Fibroblast of skin of left biceps (primary cell): Measurements from ENCODE around the gene CTDNEP1.

Source experiments
- DNase-seq, 2 experiments: peaks; one replicate each; pipeline ENCODE4 v3.0.0-alpha.2; 2013; ENCODE audit warnings: low read depth in 2 of 2

CTDNEP1 gene

DNA sequence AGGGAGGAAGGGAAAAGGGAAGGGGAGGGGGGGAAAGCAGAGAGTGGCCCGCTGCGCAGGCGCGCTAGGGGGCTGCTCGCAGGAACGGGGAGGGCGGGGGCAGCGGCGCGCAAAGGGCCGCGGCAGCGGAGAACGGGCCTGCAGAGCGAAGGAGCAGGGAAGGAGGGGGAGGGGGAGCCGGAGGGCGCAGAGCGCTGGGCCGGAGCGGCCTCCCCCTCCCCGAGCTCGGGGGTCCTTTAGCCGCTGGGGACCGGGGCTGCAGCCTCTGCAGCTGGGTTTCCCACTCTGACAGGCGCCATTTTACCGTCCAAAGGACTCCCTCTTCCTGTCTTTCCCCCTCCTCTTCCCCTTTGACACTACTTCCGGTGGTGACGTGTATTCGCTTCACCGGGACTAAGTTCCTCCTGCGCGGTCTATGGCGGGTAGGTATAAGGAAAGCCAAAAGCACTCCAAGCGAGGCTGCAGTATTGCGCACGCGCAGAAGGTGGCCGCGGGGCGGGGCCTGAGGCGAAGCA is at the start of gene CTDNEP1:
Gene CTDNEP1 (minus strand): TSS at position 74 of the 515 bp plus-strand sequence. CDS start 438 bp downstream, outside the sequence.
- peak; percentile 99 for DNase-seq

DNA sequence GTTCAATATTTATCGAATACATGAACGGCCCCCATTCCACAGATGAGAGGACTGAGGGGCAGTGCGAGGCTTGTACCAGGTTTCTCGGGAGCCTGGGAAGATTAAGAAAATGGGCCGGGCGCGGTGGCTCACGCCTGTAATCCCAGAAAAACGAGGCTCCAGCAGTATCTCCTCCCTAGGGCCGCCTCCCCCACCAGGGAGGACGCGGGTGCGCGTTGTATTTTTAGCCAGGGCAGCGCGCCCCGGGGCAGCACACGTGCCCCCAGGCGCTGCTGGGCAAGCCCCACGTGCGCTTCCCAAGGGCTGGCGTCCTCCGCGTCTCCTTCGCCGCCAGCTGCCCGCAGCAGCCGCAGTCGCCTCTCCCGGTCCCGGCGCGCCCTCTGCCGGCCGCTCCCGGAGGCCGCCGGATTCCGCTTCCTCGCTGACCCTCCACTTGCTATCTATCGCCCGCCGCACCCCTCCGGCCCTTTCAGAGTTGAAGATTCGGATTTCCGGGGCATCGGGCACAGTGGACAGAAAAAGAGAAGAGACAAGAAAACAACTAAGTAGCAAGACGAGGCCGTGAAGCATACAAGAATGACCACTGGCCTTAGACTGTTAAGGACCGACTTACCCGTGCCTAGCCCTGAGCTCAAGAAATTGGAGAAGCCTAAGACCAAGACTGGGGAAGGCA is 44.8 kb upstream of the CTDNEP1 start:
- peak in 1 of 2 experiments; percentile 36 for DNase-seq

DNA sequence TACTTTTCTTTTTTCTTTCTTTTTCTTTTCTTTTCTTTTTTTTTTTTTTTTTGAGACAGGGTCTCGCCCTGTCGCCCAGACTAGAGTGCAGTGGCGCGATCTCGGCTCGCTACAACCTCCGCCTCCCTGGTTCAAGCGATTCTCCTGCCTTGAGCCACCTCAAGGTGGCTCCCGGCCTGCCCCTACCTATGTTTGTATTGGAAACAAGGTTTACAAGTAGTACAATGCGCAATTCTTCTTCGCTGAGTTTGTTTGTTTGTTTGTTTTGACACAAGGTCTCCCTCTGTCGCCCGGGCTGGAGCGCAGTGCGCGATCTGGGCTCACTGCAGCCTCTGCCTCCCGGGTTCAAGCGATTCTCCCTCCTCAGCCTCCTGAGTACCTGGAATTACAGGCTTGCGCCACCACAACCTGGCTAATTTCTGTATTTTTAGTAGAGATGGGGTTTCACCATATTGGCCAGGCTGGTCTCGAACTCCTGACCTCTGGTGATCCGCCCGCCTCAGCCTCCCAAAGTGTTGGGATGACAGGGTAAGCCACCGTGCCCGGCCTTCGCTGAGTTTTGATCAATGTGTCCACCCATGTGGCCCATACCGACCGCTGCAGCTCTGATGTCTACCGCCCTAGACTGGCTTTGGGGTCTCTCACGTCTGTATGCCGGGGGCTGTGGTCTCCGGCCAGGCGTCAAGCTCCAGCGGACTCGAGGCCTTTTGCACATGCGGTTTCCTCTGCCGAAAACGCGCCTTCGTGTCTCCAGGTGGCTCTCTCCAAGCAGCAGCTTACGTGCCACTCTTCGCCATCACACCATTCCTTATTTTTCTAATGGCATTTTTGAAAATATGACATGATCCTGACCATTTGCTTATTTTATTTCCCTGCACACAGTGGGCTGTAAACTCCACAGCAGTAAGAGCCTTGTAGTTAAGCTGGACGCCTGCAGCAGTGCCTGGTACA is 44.0 kb upstream of the CTDNEP1 start:
- DNase-seq, result no peak

DNA sequence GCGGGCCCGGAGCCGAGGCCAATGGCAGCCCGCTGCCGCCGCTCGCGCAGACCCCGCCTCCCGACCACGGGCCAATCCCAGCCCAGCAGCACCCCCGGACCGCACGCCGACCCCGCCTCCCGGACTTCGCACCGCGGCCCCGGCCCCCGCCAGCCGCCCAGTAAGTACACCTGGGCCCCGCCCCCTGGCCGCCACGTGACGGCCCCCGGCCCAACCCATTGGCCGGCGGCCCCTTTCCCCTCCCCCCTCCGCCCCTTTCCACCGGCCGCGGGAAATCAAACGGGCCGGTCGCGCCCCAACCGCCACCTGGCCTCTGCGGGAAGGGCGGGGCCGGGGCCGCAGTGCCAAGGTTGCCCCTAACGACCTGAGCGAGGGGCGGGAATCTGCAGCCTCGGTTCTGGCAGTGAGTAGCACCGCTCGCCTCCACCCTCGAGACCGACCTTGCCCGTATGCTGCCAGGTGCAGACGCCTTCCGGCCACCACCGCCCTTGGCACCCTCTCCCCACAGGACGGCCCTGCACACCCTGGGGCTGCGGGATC is 43.1 kb upstream of the CTDNEP1 start, which contains the start of gene YBX2:
Gene YBX2 (minus strand): TSS at position 26 of the 540 bp plus-strand sequence. CDS start 139 bp downstream, outside the sequence.
- no peak for DNase-seq

DNA sequence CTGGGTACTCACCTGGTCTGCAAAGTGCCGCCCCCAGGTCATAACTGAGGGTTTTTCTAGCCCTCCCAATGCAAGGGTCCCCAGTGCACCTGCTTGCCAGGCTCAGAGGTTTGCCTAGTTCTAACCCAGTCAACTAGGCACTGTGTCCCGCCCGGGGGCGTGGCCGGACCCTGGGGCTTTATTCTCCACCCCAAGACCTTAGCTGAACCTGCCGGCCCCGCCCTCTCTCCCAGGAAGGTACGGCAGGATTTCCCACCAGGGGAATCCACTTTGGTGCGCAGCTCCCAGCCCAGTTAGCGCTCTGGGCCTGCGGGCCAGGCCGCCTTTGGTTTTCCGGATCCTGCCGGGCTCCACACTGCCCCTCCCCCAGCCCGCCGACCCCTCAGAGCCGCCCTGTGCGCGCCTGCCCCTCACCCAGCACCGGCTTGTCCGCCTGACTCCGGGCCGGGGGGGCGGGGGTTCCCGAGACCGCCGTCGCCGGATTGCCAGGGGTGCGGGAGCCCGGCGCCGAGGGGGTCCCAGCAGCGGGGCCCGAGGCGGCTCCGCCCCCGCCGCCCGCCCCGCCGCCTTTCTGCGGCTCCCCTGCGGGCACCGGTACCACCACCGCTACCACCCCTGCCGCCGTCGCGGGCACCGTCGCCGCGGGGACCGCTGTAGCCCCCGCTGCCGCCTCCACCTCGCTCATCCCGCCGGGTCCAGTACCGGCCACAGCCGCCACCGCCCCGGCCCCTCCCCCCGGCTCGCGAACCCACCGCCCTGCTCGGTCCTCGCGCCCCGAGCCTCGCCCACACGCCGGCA is 42.5 kb upstream of the CTDNEP1 start:
- DNase-seq, result no peak

DNA sequence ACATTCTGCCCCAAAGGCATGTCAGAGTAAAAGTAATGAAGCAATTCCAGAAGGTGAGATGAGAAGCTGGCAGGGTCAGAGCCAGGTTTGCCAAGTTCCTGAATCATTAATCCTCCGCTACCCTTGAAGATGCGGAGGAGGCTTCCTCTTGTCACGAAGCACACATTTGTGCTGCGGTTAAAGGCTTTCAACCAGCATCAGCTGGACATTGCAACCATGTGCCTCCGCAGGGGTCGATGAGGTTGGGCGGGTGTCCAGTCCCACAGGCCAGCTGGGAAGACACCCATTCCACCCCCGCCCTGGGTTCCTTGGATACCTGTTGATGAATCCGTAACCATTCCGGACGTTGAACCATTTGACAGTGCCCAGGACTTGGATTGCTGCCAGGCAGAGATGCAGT is 41.6 kb upstream of the CTDNEP1 start:
- no peak for DNase-seq

DNA sequence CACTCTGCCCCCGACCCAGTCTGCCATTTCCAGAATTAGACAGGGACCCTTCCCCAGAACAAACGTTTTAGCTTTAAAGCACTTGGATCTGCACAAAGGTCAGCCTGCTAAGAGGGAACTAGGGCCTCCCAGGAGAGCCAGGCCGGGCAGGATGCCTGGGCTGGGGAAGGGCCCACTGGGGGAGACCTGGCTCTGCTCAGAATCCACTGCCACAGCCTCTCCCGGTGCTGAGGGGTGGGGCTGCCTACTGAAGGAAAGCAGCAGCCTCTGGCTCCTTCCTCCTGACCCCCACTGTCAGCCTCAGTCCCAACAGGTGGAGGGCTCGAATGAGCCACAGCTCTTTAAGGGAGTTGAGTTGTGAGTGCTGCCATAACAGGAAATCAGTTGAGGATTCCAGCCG is 41.2 kb upstream of the CTDNEP1 start:
- DNase-seq, result no peak

DNA sequence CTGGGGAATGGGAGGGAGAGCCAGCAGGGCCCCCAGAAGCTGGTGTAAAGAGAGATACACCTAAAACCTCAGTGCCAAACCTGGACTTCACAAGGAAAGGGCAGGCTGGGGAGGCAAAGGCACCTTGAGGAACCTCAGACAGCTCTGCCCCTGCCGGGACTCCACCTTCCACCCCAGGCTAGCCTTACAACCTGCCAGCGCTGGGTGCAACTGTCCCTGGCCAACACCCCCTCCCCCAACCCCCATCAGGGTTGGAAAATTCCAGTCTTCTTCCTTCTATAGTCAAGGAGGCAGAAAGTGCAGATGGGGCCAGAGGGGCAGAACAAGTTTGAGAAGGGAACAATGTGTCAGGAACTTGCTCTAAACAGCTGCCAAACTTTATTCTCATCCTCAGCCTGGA is 40.7 kb upstream of the CTDNEP1 start:
- DNase-seq, result no peak

DNA sequence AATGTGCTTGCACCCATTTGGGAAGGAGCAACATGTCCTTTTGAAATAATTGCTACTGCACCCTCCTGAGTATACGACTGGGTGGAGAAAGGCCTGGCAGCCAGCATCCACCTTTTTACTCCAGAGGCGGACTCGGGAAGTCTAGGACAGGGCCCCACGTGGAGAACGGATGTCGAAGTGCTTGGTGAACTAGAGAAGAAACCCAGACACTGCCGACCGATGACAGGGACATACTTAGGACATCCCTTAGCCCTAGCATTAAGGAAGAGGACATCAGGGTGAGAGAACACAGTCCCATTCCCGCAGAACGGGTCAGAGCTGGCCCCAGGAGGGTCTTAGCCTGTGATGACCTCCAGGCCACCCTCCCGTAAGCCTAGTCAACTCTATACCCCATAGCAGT is 39.2 kb upstream of the CTDNEP1 start:
- no peak for DNase-seq

DNA sequence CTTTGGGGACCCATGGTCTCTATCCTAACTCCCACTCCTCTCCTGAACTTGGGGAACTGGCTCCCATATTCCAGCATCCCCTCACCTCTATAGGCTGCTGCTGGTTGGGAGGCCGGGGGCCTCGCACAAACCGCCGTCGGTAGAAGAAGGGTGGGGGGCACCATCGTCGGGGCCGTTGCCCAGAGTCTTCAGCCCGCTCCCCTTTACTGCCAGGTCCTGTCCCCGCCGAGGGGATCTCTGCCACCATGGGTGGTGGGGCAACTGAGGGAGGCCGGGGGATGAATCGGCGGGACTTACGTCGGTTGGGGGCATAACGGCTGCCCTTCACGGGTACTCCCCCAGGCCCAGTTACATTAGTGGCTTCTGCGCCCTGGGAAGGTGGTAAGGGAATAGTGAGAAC is 38.6 kb upstream of the CTDNEP1 start:
- DNase-seq, result no peak

DNA sequence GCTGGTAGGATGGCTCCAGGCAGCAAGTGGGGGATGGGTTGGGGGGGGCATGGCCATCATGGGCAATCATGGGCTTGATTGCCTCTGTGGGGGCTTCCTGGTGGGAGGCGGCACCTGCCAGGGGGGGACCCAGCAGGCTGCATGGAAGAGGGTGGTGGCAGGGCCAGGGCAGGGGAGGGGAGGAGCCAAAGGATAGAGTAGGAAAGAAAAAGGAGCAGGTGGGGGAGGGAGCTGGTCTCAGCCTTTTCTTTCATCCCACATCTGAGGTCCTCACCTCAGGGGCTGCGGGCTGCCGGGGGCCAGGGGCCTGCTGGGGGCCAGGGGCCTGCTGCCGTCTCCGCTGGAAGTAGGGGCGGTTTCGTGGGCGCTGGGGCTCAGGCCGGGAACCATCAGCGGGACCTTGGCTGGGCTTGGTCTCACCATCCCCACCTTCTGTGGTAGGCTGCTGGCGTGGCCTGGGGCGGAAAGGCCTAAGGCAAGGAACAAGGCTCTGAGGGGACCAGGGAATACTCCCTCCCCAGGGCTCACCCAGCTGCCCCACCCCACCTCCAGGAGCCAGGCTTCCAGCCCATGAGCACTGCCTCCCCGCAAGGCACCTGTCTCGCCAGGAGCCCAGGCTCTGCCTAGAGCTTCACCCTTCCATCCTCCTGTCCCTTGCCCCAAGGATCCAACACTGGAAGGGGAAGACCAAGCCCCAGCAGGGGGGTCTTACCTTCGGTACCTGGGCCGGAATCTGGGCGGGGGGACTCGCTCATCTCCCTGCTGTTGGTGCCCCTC is 37.9 kb upstream of the CTDNEP1 start:
- DNase-seq, result no peak

DNA sequence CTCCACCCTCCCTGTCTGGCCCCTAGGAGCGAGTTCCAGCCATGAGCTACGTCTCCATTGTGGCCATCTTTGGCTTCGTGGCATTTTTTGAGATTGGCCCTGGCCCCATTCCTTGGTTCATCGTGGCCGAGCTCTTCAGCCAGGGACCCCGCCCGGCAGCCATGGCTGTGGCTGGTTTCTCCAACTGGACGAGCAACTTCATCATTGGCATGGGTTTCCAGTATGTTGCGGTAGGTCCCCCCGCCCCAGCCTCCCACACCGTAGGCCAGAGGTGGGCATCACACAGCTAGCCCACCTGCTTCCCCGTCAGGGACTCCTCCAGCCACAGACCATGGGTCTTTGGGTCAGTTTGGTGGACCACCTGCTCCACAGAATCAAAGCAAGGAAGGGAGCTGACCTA is 34.1 kb upstream of the CTDNEP1 start:
- no peak for DNase-seq

DNA sequence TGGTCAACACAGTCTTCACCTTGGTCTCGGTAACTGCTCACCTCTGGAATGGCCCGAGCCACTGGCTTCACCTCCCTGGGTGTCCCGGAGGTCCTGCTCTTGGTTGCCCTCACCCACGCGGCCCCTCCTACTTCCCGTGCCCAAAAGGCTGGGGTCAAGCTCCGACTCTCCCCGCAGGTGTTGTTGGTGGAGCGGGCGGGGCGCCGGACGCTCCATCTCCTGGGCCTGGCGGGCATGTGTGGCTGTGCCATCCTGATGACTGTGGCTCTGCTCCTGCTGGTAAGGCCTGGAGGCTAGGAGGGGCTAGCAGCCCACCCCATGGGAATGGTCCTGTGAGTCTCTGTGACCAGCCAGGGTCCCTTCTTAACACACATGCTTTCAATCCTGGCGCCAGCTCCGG is 33.4 kb upstream of the CTDNEP1 start:
- DNase-seq, result no peak

DNA sequence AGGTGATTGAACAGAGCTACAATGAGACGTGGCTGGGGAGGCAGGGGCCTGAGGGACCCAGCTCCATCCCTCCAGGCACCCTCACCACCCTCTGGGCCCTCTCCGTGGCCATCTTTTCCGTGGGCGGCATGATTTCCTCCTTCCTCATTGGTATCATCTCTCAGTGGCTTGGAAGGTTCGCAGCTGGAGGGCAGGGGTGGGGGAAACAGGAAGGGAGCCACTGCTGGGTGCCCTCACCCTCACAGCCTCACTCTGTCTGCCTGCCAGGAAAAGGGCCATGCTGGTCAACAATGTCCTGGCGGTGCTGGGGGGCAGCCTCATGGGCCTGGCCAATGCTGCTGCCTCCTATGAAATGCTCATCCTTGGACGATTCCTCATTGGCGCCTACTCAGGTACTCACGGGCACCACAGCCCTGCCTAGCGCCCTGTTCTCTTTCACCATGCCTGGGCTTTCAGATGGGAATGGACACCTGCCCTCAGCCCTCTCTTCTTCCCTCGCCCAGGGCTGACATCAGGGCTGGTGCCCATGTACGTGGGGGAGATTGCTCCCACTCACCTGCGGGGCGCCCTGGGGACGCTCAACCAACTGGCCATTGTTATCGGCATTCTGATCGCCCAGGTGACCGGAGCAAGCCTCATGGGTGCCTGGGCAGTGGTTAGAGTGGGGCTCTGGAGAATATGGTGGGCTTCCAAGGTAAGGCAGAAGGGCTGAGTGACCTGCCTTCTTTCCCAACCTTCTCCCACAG is 32.1 kb upstream of the CTDNEP1 start:
- DNase-seq, result no peak

DNA sequence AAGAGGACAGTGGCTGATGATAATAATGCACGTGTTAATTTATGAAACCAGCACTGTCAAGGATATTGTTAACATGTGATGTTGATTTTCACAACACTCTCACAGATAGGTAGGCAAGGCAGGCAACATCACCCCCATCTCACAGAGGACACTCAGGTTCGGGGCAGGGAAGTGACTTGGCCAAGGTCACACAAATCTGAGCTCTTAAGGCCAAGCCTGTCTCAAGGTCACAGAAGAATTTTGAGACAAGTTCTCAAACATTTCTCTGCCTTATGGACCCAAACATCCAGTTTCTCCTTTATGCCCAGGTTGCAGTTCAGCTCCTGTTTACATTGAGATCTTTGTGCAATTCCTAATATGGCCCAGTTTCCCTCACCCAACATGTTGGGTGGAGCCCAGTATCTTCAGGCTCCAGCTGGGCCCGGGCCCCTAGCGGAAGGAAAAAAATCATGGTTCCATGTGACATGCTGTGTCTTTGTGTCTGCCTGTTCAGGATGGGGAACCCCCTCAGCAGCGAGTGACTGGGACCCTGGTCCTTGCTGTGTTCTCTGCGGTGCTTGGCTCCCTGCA is 31.3 kb upstream of the CTDNEP1 start:
- DNase-seq, result no peak

DNA sequence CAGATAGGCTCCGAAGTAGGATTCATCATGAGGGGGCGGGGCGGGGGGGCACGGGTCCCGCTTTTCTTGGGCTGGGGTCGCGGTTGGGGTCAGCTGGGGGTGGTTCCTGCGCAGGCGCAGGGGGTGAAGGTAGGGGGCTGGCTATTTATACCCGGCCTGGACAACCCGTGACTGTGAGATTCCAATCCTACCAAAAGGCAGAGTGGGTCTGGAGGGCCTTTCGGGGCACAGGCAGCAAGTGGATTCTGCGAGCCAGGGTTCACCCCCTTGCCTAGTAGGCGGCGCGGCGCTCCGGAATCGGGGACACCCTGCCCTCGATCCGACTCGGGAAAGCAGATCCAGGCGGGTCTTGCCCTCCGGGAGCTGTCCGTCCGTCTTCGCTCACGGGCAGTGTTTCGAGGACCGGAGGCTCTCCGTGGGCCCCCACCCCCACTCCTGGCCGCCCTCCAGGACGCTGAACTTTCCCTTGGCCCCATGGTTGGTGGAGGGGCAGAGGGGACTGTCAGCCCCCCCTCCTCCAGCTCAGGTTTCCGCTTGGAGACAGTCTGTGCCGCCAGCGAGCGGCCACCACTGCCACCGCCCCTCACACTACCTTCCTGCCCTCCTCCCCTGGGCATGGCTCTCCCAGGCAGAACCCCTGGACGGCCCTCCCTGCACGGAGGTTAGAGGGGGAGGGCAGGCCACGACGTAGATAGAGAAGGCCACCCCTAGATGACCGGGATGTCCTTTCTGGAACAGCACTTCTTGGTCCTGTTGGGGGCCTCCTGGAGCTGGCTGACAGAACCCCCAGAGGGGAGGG is 30.6 kb upstream of the CTDNEP1 start:
- DNase-seq, result no peak

DNA sequence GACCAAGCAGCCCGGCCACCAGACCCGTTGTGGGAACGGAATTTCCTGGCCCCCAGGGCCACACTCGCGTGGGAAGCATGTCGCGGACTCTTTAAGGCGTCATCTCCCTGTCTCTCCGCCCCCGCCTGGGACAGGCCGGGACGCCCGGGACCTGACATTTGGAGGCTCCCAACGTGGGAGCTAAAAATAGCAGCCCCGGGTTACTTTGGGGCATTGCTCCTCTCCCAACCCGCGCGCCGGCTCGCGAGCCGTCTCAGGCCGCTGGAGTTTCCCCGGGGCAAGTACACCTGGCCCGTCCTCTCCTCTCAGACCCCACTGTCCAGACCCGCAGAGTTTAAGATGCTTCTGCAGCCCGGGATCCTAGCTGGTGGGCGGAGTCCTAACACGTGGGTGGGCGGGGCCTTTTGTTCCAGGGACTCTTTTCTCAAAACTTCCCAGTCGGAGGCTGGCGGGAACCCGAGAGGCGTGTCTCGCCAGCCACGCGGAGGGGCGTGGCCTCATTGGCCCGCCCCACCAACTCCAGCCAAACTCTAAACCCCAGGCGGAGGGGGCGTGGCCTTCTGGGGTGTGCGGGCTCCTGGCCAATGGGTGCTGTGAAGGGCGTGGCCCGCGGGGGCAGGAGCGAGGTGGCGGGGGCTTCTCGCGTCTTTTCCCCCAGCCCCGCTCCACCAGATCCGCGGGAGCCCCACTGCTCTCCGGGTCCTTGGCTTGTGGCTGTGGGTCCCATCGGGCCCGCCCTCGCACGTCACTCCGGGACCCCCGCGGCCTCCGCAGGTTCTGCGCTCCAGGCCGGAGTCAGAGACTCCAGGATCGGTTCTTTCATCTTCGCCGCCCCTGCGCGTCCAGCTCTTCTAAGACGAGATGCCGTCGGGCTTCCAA is 29.8 kb upstream of the CTDNEP1 start, which contains the start of gene SLC2A4:
Gene SLC2A4 (plus strand): TSS at position 645 of the 879 bp plus-strand sequence. CDS start 217 bp downstream, at position 862.
- DNase-seq, result peak; percentile 79
